Heart left ventricle (tissue), 16 donors: Measurements from ENCODE around the gene VDAC1. TPM values are rescaled to one million over a fixed set of nuclear protein-coding genes. Genes with fewer than 3 reads are reported as not detected.

Experiments
- ATAC-seq, 4 donors: fragments of 200-7000 bp; cut with Tn5 transposase; one replicate each; pipeline ENCODE4 v1.9.1; 2020 to 2022; ENCODE audit warnings: moderate library complexity in 4 of 4, mild to moderate bottlenecking in 3 of 4, moderate number of reproducible peaks in 1 of 4
- DNase-seq, 5 donors: peaks; one replicate each; pipeline ENCODE4 v3.0.0-alpha.2; 2020
- H3K27ac ChIP-seq, 12 donors: fragments of 200-600 bp; sonication (generic) in 4 of 12; one replicate each; pipeline versions ENCODE4 v1.5.0 to v1.8.0; 2016 to 2022; ENCODE audit warnings: mild to moderate bottlenecking in 2 of 12
- H3K27me3 ChIP-seq, 9 donors: fragments of 200-600 bp; sonication (generic) in 2 of 9; one replicate each; pipeline versions ENCODE4 v1.5.1 to v1.8.0; 2016 to 2022; ENCODE audit warnings: mild to moderate bottlenecking in 3 of 9
- H3K36me3 ChIP-seq, 9 donors: fragments of 200-600 bp; sonication (generic) in 2 of 9; one replicate each; pipeline versions ENCODE4 v1.5.0 to v1.8.0; 2018 to 2022; ENCODE audit warnings: mild to moderate bottlenecking in 2 of 9
- H3K4me1 ChIP-seq, 12 donors: fragments of 200-600 bp; sonication (generic) in 4 of 12; one replicate each; pipeline versions ENCODE4 v1.5.0 to v1.8.0; 2016 to 2022; ENCODE audit warnings: mild to moderate bottlenecking in 3 of 12
- H3K4me3 ChIP-seq, 12 donors: fragments of 200-600 bp; sonication (generic) in 4 of 12; one replicate each; pipeline versions ENCODE4 v1.5.0 to v1.8.0; 2017 to 2022; ENCODE audit warnings: mild to moderate bottlenecking in 9 of 12, moderate library complexity in 4 of 12
- H3K9me3 ChIP-seq, 12 donors: fragments of 200-600 bp; sonication (generic) in 4 of 12; one replicate each; pipeline versions ENCODE4 v1.5.0 to v1.8.0; 2016 to 2022; ENCODE audit warnings: mild to moderate bottlenecking in 1 of 12
- CTCF ChIP-seq, 12 donors: fragments of 200-600 bp; sonication (generic) in 4 of 12; IDR thresholded peaks; one replicate each; pipeline versions ENCODE4 v1.5.0 to v1.8.0; 2018 to 2022; ENCODE audit warnings: antibody characterized with exemption in 12 of 12, mild to moderate bottlenecking in 5 of 12
- POLR2A ChIP-seq, 2 donors: fragments of 450-650 bp; IDR thresholded peaks; one replicate each; pipeline ENCODE4 v1.6.1; 2017; ENCODE audit warnings: antibody characterized with exemption in 2 of 2, mild to moderate bottlenecking in 2 of 2, moderate library complexity in 2 of 2
- whole genome bisulfite sequencing, 4 donors: extraction: QIAGEN DNeasy Blood & Tissue Kit in 2 of 4; methylation state at CpG; one replicate each; pipeline versions ENCODE4 v1.1.5 to v1.1.7; 2013 to 2018; 5-methylcytosine and 5-hydroxymethylcytosine counted together
- intact Hi-C, 10 donors: fragments of 100-400 bp; cut with DNase I; formaldehyde crosslinking; loops; one replicate each; pipeline versions ENCODE4 v1.11.1 to v1.14.2; 2022
- polyA plus RNA-seq, 2 donors: library from polyadenylated mRNA; stranded (reverse); fragments of 200-250 nt; gene quantifications; one replicate each; pipeline ENCODE4 v1.2.3, GENCODE V29; 2013
- total RNA-seq, 9 donors: library from RNA; depleted of rRNA in 2 of 9; stranded (reverse); fragments of >200 nt in 2 of 9; fragmentation: NEBNext Ultra II Directional in 3 of 9; extraction: Animal tissue kit (Norgen Biotek cat#: 25700) in 3 of 9; gene quantifications; one replicate each; pipeline versions ENCODE4 v1.1.0 to v1.2.4, GENCODE V29; 2016 to 2023
- donor health status: ischemic (EF 13 %, LVEDD 7.1; RV severe dilation, severe dysfunction).
- donor health status: healthy with polysubstance abuse.
- donor health status: DM: no; HTN: yes; CAD: no.
- donor health status: DM: no; HTN: no; CAD: no.
- donor health status: ischemic (EF 25% LVEDD 6.9; RV normal size, moderate dysfunction).
- donor health status: ischemic (EF 25% LVEDD 5.7; RV mildly dilated, moderate dysfunction).
- donor health status: healthy.
- donor health status: DM: yes; HTN: yes; CAD: no.
- donor health status: ischemic (EF 35%, LVEDD 5.7; RV mildly dilated, moderate dysfunction).
- donor health status: nonischemic (EF 11% LVEDD 7.7; RV severe dilation, severe dysfunction).
- donor health status: DM: yes; HTN: yes; CAD: no.
- donor health status: PGD.
- donor health status: ischemic (EF 29% LVEDD 5.4; RV normal size, mild dysfunction).
- donor health status: nonischemic (EF 23%, LVEDD 6.1; RV moderate dilation, normal function).

The VDAC1 gene
- total and polyA plus RNA-seq, 11 donors, result 379 to 596 (median 442) TPM

- Histone ChIP-seq H3K4me1 (peaks cover 0 to 20% (median 0%) of the 10 kb centered on the region in 12 donors), H3K27me3 (peaks cover 0 to 5% (median 0%) of the 10 kb centered on the region in 9 donors), H3K27ac (no peak overlapping the region), H3K9me3 (no peaks in the 10 kb centered on the region), H3K36me3 (no peaks in the 10 kb centered on the region), H3K4me3 (no peak overlapping the region)
- no peak for DNase-seq
- peak in 1 of 4 donors; percentile 8 for ATAC-seq
- intact Hi-C loops, result no loop called here
- no peak for TF ChIP-seq CTCF (IDR thresholded peaks at IDR 0.05)
- no peak for TF ChIP-seq POLR2A (IDR thresholded peaks at IDR 0.05)
- 86 to 91% (median 89%) methylated on average over 16 to 17 of the region's 17 CpGs for whole genome bisulfite sequencing, 4 donors
Measured at GRCh38 chr5:133926489-133927299, 78.1 kb downstream of the VDAC1 start.

GRCh38 chr5:133925866-133926488, 78.8 kb downstream of the VDAC1 start:
- H3K9me3 ChIP-seq, result no peaks in the 10 kb centered on the region
- TF ChIP-seq POLR2A (IDR thresholded peaks at IDR 0.05), result no peak
- TF ChIP-seq CTCF (IDR thresholded peaks at IDR 0.05), result no peak
- peaks cover 0 to 5% (median 0%) of the 10 kb centered on the region in 9 donors for H3K27me3 ChIP-seq
- peaks cover 0 to 14% (median 0%) of the 10 kb centered on the region in 12 donors for H3K4me1 ChIP-seq
- no peak overlapping the region for H3K27ac ChIP-seq
- H3K36me3 ChIP-seq, result no peaks in the 10 kb centered on the region
- 87 to 92% (median 90%) methylated on average over 12 of the region's 12 CpGs for WGBS, 4 donors
- ATAC-seq (no peak), DNase-seq (no peak)
- intact Hi-C loops, result no loop called here
- H3K4me3 ChIP-seq, result no peak overlapping the region

- TF ChIP-seq POLR2A (IDR thresholded peaks at IDR 0.05), result no peak
- TF ChIP-seq CTCF (IDR thresholded peaks at IDR 0.05), result no peak
- peaks cover 0 to 7% (median 0%) of the 10 kb centered on the region in 12 donors for H3K4me1 ChIP-seq
- ATAC-seq, result no peak
Measured at GRCh38 chr5:133925269-133925668, 79.5 kb downstream of the VDAC1 start.

GRCh38 chr5:133924221-133924920, 80.4 kb downstream of the VDAC1 start:
- WGBS, 4 donors, result 37 to 49% (median 42%) methylated on average over 5 of the region's 5 CpGs
- ATAC-seq, result no peak
- intact Hi-C loops, result no loop called here

More at GRCh38 chr5:133925269-133925668, 79.5 kb downstream of the VDAC1 start:
- 79 to 82% (median 80%) methylated on average over 3 of the region's 3 CpGs for WGBS, 4 donors
- Histone ChIP-seq H3K4me3 (no peak overlapping the region), H3K27ac (no peak overlapping the region), H3K36me3 (no peaks in the 10 kb centered on the region), H3K9me3 (no peaks in the 10 kb centered on the region), H3K27me3 (peaks cover 0 to 5% (median 0%) of the 10 kb centered on the region in 9 donors)
- DNase-seq, result no peak
- intact Hi-C loops, result no loop called here

More at GRCh38 chr5:133924221-133924920, 80.4 kb downstream of the VDAC1 start:
- H3K36me3 ChIP-seq, result no peaks in the 10 kb centered on the region
- H3K4me3 ChIP-seq, result no peak overlapping the region
- H3K4me1 ChIP-seq, result no peaks in the 10 kb centered on the region
- peaks cover 0 to 5% (median 0%) of the 10 kb centered on the region in 9 donors for H3K27me3 ChIP-seq
- no peak for DNase-seq
- TF ChIP-seq POLR2A (IDR thresholded peaks at IDR 0.05) (no peak), CTCF (IDR thresholded peaks at IDR 0.05) (no peak)
- H3K27ac ChIP-seq, result no peak overlapping the region
- no peaks in the 10 kb centered on the region for H3K9me3 ChIP-seq
